HG02943 (cell line): ENCODE results near the gene ARHGAP29.

Source experiments
- ATAC-seq: cut with Tn5 transposase; IDR thresholded peaks from one replicate; pipeline ENCODE4 v1.9.1; 2021; ENCODE audit warnings: mild to moderate bottlenecking, low read depth, moderate library complexity; ENCODE audit not compliant: unreplicated experiment

The ARHGAP29 gene

DNA sequence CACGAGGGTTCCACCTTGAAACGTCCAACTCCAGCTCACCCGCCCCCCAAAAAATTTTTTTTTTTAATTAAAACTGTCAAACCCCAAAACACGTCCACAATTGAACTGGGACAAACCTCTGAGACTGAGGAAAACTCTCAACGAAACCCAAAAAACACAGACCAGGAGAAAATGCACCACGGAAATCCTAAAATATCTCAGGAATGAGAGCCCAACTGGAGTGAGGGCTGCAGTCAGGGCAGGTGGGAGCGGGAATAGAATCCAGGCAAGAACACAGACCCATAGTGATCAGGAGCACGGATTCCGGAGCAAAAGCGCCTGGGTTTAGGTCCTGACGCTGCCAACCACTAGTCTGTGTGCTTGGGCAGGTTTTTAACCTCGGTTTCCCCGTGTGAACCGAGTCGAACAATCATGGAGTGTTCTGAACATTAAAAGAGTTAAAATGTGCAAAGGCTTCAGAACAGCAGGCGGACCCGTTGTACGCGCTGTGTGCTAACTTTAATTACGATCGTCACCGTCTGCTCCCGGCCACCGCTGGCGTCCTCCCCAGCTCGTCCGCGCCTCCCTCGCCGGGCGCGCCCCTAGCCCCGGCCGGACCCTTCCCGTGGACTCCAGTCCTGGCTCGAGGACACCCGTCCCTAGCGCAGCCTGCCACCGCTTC, 624 bp downstream of the ARHGAP29 start:
- no peak for ATAC-seq

DNA sequence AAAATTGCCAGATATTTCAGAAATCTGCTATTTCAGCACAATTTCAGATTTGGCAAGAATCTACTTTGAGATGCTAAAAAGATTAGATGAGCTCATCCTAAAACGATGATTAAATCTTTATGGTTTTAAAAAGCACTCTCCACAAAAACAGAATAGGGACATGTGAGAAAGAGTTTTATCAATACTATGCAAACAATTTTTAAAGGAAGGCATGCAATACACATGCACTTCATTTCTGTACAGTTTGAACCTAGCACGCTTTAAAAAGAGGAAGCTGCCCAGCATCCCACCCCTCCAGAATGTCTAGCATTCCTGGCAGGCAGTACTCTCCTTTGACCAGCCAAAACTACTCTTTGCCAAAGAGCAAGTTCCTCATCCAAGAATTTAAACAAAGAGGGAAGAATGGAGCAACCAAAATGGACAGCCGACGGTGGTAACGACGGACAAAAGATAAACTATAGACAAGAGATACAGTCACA, 1.3 kb downstream of the ARHGAP29 start:
- ATAC-seq, result no peak

DNA sequence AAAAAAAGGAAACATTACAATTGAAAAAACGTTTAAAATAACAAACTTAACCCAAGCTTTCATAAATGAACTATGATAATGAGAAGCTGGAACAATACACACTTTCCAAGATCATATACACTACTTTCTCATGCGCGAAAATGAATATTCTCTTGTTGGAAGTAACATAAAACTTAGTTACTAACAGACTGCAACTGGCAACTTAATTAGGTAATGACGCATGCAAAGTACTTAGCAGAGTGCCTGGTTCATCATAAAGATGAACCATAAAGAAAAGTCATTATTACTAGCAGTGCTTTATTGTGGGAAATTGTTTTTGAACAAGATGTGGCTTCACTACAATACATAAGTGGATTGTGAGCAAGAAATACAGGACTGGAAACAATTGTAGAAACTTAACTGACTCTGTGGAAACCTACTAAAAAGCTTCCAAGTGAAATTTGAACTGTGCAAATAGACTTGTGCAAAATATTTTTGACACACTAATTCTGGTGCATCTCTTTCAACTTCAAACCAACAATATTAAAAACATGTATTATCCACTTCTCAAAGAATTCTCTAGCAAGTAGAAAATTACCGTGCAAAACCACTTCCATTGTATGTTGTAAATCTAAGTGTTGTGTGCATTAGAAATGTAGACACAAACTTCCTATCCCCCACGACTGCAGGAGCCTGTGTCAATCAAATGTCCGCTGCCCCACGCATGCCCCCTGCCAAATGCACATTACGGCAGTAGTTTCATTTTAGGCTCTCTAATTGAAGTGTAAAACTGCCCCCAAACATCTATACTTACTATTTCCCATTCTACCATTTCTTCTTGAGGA, 2.0 kb downstream of the ARHGAP29 start:
- ATAC-seq, result no peak

DNA sequence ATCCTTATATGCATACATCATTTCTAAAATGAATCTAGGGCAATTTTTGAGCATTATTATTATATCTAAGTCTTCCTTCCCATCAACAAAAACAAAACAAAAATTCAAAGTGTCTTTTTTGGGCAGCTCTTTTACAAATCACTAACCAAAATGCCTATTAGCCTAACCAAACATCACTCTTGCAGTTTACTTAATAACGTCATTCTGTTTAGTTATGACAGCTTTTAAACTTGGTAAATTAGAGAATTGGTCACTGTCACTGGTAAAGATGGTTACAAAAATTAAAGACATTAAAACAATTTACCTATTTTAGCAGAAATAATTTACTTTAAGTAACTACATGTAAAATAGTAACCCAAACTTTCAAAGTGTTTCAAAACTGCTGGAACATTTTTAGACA, 2.8 kb downstream of the ARHGAP29 start:
- no peak for ATAC-seq

DNA sequence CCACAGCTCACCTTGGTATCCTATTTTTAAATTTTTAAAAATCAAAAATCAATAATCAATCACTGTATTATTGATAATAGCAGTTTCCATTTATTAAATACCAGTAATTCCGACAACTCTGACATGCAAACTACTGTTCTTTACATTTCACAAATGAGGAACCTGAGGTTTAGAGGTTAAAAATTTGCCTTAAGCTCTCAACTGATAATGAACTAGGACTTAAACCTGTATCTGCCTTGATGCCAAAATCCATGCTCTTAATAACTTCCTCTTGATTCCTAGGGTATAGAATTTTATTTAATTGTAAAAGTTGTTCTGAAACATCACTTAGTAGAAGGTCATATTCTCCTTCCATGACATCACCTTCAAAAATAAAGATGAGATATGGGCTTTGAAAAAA, 5.6 kb downstream of the ARHGAP29 start:
- ATAC-seq, result no peak

DNA sequence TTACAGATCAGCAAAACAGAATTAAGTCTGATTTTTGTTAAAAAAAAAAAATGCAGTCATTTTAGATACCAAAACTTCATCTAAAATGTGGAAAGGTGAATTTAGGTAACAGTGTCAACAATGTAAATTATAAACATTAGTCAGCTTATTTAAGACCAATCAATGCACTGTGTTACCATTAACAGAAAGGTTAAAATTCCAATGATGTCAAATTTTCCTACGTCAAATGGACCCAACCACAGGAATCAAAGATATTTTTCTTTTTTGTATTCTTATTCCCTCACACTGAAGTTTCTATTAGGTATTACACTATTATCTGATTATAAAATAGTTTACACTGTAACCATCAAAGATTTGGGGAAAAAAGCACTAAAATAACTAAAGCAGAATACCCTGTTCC, 6.5 kb downstream of the ARHGAP29 start:
- ATAC-seq, result no peak

DNA sequence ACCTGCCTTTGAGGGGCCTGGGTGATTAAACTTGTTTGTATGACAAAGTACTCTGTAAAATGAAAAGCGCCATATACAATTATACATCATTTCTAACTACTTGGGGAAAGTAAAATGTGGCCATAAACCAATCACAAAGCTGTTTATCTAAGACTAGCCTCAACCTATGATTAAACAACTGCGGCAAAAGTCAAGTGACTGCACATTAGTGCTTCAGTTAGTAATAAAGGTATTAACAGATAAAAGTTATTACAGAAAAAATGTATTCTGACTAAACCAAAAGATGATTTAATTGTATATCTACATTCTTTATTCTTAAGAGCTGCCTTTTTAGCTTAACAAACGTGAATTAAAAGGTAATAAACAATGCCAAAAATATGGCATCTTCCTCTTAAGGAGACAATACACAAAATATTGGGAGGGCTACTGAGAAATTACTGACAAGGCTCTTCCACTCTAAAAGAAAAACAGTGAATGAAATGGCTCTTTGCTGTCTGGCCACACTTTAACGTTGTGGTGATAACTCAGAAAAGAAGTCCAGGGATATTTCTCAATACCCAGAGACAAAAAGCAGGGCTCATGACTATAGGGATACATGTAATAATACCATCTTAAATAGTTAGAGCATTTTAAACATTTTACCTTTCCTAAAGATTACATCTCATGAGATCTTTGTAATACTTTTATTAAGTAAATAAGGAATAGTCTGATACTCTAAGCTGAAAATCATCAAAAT, 8.6 kb downstream of the ARHGAP29 start:
- ATAC-seq, result no peak

DNA sequence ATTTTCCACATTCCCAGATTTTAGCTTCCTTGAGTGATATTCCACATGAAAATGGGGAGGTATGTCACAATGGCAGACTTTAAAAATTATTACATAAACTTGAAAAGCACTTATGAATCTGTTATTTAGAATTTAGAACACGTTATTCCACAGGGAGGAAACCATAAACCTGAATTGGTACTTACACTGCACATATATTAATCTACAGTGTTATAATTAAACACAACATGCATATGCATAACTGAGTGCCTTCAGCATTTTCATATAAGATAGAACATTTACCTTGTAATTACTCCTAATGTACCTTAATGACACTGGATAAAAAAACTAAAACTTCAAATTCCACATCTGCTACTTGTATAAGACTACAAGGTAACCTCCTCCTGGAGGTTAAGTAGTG, 9.8 kb downstream of the ARHGAP29 start:
- no peak for ATAC-seq

DNA sequence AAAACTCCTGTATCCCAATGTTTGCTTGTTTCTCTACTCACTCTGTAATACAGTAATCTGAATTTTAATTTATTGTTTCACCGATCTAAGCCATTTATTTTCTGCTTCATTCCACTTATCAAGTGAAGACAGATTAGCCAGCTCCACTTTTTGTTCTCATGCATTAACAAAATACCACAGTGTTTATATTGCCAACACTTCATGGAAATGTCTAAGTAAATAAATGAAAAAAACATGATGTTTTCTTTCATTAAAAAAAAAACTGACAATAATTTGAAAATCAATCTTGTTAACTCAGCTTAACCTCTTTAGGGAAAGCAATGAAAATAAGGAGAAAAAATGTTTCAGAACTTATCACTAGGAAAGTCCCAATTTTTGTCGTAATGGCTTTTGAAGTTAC, 11.5 kb downstream of the ARHGAP29 start:
- ATAC-seq, result no peak

DNA sequence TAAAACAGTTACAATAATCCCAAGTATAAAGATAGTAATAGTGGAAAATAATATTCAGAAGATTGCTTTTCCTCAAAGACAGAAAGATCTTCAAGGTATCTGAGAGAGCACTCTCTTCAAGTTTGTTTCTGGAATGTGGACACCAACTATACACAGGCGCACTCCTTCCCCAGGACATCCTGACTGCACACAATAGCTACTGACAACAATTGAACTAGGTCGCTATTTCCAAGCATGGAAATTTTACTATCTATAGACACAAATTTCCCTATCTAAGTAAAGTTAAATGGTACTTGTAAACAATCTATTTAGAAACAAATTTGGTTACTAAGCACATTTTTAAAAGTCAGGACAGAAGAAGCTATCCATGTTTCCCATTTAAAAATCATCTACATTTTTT, 19.1 kb downstream of the ARHGAP29 start:
- no peak for ATAC-seq

DNA sequence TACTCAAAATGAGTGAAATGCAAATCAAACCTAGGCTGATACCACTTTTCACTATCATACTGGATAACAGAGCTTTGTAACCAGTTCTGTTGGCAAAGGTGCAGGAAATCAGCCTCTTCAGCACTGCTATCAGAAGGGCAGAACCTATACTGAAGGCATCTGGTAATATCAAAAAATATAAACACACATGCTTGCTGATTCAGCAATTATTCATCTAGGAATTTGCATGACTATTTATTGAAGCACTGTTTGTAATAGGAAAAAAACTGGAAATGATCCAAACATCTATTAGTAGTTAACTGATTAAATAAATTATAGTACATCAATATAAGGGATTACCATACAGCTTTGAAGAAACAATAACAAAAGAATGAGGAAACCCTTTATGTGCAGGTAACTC, 21.4 kb downstream of the ARHGAP29 start:
- no peak for ATAC-seq

DNA sequence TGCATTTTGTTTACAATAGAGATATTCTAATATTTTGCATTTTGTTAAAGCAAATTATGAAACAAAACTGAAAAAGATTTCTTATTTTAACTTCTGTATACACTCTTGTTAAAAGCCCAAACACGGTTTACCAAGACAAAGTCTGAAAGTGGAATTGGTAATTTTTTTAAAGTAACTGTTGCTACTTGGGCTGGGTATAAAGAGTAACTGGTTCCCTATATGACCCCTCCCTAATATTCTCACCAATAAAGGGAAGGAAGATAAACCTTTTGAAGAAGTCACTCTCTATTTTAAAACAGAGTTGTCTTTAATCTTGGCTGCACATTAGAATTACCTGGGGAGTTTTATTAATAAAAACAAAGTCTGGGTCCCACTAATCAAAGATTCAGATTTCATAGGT, 27.4 kb downstream of the ARHGAP29 start:
- ATAC-seq, result no peak

DNA sequence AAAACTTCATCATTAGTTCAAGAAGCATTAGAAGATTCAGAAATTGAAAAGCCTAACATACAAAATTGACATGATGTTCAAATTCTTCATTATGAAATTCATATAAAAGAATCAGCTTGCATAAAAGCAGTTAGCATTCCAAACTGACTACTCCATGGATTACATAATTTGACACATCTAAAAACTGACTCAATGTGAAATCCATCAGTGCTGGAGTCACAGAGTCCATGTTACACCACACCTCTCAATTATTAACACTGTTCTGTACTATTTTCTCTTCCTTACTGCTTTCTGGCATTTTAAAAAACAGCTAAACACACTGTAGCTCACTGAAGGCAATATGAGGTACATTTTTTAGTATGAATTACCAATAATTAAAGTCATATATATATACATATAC, 28.0 kb downstream of the ARHGAP29 start:
- ATAC-seq, result no peak

DNA sequence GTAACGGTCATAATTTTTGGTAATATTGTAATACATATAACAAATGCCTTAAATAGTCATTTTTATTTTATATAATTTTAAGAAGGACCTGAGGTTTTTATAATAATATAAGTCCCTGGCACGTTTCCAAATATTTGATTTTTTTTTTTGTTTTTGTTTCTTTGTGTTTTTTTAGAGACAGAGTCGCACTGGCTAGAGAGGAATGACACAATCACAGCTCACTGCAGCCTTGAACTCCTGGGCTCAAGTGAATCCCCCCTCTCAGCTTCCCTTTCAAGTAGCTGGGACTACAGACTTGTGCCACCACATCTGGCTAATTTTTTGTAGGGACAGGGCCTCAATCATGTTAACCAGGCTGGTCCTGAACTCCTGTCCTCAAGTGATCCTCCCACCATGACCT, 29.7 kb downstream of the ARHGAP29 start:
- ATAC-seq, result no peak

DNA sequence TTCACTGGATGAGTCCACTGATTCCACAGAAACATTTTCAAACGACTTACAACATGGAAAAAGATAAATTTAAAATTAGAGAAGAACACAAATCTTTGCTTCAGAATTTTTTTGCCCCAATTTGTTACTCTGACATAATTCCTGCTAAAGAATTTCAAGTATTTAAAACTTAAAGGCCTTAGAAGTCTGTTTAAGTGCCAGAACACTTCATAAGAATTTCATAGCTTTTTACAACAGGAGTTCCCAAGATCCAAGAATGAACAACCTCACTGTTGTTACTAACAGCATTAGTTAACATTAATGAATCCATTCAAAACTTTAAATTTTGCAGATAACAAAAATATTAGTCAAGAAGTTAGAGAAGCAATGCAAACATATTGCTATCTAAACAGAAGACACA, 31.7 kb downstream of the ARHGAP29 start:
- no peak for ATAC-seq

DNA sequence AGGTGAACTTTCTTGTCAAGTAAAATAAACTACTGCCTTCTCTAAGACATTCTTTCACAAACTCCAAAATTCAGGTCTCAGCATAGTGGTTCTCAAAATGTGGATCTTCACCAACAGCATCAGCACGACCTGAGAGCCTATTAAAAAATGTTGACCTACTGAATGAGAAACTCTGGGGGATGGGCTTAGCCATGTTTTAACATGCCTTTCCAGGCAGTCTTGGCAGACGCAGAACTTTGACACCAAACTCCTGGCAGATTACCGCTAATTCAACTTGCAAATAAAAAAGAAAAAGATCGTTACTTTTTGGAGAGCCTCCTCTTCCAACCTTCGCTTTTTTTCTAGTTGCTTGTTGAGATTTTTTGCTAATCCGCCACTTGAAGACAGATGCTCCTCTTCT, 35.1 kb downstream of the ARHGAP29 start:
- ATAC-seq, result no peak

DNA sequence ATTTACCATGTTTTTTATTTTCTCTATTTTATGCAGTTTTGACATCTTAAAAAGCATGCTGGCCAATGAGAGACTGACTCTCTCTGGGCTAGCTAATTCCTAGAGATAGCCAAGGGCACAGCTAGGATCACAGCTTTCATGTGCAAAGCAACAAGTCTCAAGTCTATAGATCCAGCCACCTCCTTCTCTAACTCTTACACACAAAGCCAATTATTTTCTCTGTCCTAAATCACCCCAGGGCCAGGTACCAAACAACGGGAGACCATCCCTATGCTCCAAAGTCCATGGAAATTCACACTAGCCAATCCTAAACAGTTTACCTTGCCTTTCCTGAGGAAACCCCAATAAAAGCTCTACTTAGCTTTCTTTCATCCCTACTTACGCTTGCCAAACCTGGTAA, 38.0 kb downstream of the ARHGAP29 start:
- no peak for ATAC-seq

DNA sequence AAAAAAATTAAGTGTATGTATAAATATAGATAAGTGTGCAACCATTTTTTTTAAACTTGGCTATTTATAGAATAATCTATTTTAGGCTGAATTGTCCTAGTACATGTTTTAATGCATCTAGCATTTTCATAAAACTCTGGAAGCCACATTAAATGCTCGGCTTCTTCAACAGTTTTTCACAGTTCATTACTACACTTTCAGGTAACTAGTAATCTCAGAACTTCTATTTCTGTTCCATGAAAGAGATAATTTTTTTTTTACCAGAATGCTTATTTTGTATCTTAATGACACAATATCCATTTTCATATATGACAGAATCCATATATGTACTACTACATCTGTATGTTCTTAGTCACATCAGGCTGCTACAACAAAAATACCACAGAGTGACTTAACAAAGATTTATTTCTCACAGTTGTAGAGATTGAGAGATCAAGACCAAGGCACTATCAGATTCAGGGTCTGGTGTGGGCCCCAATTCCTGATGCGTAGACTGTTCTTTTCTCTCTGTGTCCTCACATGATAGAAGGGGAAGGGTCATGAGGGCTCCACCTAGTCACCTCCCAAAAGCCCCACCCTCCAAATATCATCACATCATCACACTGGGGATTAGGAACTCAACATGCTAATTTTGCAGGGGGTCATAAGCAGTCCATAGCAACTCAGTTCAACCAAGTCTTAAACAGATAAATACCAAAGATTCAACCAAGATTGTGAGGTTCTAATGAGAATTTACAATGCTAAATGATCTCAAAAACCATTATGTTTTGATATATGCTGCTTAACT, 43.1 kb downstream of the ARHGAP29 start:
- ATAC-seq, result no peak

DNA sequence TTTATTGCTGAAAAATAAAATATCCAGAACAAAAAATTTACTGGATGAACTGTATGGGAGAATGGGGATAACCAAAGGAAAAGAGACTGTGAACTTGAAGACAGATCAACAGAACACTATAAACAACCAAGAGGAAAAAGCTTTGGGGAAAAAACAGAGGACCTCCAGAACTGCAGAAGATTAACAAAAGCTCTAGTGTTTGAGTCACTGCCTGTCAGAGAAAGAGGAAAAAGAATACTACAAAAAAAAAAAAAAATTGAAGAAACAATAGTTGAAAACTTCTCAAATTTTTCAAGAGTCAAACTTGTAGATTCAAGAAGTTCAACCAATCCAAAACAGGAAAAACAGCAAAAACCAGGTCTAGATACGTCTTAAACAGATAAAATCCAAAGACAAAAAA, 44.3 kb downstream of the ARHGAP29 start:
- no peak for ATAC-seq

DNA sequence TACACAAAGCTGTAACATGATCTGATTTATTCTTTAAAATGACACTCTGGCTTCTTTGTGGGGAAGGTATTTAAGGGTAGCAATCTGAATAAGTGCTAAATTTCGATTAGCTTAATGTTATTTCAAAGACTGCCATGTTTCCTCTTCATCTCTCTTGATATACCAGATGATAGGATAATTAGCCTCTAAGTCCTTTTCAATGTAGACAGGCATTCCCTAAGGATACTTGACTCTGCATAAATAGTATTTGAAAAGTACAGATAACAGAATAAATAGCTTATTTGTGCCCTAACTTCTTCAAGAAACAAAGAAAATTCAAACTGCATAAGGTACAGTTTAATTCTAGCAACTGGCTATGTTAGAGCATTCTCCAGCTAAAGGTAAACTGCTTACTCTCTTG, 46.2 kb downstream of the ARHGAP29 start:
- ATAC-seq, result no peak

DNA sequence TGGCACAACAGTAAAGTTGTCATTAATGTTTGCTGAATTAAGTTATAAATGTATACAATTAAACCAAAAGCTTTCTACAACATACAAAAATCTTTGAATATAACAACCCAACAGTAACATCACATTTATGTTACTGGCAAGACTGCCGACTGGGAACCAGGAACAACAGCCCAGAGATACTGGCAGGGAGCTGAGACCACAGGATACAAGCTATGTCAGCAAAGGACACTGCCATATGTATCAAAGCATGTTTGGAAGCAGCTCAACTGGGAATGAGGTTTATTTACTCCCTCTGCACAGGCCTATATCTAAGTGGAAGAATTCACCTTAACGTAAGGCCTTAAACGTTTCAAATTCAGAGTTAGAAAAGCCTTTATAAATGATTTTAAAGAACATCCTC, 50.4 kb downstream of the ARHGAP29 start:
- no peak for ATAC-seq
